Fibroblast of lung (primary cell): Measurements from ENCODE around the gene SPACDR.
"Not testable (repeated sequence)": the region's sequence is repeated elsewhere in the genome, so short reads cannot be mapped to it uniquely, and the experiment has no call there.

ENCODE experiments used
- EZH2 ChIP-seq: IDR thresholded peaks from 2 replicates; pipeline ENCODE4 v1.5.1; 2012; ENCODE audit warnings: low read length, control low read depth, mild to moderate bottlenecking; ENCODE audit errors: missing control alignments
- TF ChIP-seq, protein P1 (sequence below), 2 donors: IDR thresholded peaks in 1 of 2; conservative IDR thresholded peaks in 1 of 2; 1 replicate in 1 of 2; 2 replicates in 1 of 2; pipeline ENCODE4 v1.5.1; 2011 to 2012; ENCODE audit warnings: low read length in 2 of 2, control low read depth in 1 of 2, inconsistent platforms in 1 of 2, low read depth in 1 of 2, mild to moderate bottlenecking in 1 of 2

DNA sequence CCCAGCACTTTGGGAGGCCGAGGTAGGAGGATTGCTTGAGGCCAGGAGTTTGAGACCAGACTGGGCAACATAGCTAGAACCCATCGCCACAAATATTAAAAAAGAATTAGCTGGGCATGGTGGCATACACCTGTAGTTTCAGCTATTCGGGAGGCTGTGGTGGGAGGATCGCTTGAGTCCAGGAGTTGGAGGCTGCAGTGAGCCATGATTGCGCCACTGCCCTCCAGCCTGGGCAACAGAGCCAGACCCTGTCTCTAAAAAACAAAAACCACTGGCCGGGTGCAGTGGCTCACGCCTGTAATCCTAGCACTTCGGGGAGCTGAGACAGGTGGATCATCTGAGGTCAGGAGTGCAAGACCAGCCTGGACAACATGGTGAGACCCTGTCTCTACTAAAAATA, 10.2 kb downstream of the SPACDR start:
- TF ChIP-seq, protein P1, sequence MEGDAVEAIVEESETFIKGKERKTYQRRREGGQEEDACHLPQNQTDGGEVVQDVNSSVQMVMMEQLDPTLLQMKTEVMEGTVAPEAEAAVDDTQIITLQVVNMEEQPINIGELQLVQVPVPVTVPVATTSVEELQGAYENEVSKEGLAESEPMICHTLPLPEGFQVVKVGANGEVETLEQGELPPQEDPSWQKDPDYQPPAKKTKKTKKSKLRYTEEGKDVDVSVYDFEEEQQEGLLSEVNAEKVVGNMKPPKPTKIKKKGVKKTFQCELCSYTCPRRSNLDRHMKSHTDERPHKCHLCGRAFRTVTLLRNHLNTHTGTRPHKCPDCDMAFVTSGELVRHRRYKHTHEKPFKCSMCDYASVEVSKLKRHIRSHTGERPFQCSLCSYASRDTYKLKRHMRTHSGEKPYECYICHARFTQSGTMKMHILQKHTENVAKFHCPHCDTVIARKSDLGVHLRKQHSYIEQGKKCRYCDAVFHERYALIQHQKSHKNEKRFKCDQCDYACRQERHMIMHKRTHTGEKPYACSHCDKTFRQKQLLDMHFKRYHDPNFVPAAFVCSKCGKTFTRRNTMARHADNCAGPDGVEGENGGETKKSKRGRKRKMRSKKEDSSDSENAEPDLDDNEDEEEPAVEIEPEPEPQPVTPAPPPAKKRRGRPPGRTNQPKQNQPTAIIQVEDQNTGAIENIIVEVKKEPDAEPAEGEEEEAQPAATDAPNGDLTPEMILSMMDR (conservative IDR thresholded peaks at IDR 0.05 in 1 of 2, IDR thresholded peaks at IDR 0.05 in 1 of 2; ENCODE audit: low read depth in 1 of 2, low read length in 2 of 2) = not testable (repeated sequence)
- TF ChIP-seq EZH2 = not testable (repeated sequence)
